Tibial nerve (tissue), 4 donors: Measurements from ENCODE around the gene NOTCH2.

Experiments used
- EP300 ChIP-seq, 2 donors: sonication (generic); formaldehyde crosslinking; IDR thresholded peaks; one replicate each; pipeline ENCODE4 v1.6.1; 2017; ENCODE audit warnings: antibody characterized with exemption in 2 of 2, mild to moderate bottlenecking in 1 of 2
- POLR2A ChIP-seq, 2 donors: fragments of 450-650 bp; IDR thresholded peaks; one replicate each; pipeline ENCODE4 v1.6.1; 2017; ENCODE audit warnings: antibody characterized with exemption in 2 of 2, mild to moderate bottlenecking in 2 of 2, moderate library complexity in 2 of 2
- TF ChIP-seq, protein P1 (sequence below), 5 experiments: fragments of 200-600 bp in 3 of 5; fragments of 450-650 bp in 2 of 5; sonication (generic) in 3 of 5; IDR thresholded peaks; one replicate each; pipeline ENCODE4 v1.5.1; 2016 to 2019; ENCODE audit warnings: antibody characterized with exemption in 5 of 5, mild to moderate bottlenecking in 3 of 5, moderate library complexity in 2 of 5

DNA sequence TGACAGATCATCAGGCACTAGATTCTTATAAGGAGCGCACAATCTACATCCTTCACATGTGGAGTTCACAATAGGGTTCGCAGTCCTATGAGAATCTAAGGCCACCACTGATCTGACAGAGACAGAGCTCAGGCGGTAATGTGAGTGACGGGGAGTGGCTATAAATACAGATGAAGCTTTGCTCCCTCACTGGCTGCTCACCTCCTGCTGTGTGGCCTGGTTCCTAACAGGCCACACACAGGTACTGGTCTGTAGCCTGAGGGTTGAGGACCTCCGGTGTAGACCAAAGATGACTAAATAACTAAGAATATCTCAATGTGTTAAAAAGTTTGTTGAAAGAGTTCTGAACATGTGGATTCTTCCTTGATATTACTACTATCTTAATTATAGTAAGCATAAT lies 117.0 kb downstream of the NOTCH2 start:
- TF ChIP-seq POLR2A (IDR thresholded peaks at IDR 0.05) (no peak), EP300 (IDR thresholded peaks at IDR 0.05) (no peak)
- TF ChIP-seq, protein P1, sequence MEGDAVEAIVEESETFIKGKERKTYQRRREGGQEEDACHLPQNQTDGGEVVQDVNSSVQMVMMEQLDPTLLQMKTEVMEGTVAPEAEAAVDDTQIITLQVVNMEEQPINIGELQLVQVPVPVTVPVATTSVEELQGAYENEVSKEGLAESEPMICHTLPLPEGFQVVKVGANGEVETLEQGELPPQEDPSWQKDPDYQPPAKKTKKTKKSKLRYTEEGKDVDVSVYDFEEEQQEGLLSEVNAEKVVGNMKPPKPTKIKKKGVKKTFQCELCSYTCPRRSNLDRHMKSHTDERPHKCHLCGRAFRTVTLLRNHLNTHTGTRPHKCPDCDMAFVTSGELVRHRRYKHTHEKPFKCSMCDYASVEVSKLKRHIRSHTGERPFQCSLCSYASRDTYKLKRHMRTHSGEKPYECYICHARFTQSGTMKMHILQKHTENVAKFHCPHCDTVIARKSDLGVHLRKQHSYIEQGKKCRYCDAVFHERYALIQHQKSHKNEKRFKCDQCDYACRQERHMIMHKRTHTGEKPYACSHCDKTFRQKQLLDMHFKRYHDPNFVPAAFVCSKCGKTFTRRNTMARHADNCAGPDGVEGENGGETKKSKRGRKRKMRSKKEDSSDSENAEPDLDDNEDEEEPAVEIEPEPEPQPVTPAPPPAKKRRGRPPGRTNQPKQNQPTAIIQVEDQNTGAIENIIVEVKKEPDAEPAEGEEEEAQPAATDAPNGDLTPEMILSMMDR (IDR thresholded peaks at IDR 0.05) = no peak
